GM18951 (cell line): Measurements from ENCODE around the gene SLC6A6.

Source experiments
- POLR2A ChIP-seq: IDR thresholded peaks from 4 replicates; pipeline ENCODE4 v1.6.1; 2011; ENCODE audit warnings: mild to moderate bottlenecking; ENCODE audit not compliant: insufficient read length, insufficient read depth; ENCODE audit errors: extremely low read depth
- in situ Hi-C: fragments of 300-500 bp; cut with MboI; formaldehyde crosslinking; loops from one replicate; pipeline ENCODE4 v1.12.0; 2022; ENCODE audit warnings: low sequenced_read_pairs, mixed read lengths, inconsistent platforms; ENCODE audit not compliant: unreplicated experiment

Gene SLC6A6

GRCh38 chr3:14423963-14424362 is 21.6 kb downstream of the SLC6A6 start:
- in situ Hi-C loops: no loop called here
- no peak for TF ChIP-seq POLR2A

GRCh38 chr3:14424711-14425580 is 22.5 kb downstream of the SLC6A6 start:
- in situ Hi-C loops: no loop called here
- no peak for TF ChIP-seq POLR2A

- TF ChIP-seq POLR2A: no peak
- in situ Hi-C loops: no loop called here
Measured at GRCh38 chr3:14425581-14426304, 23.3 kb downstream of the SLC6A6 start.

GRCh38 chr3:14426305-14426620 is 23.9 kb downstream of the SLC6A6 start:
- no peak for TF ChIP-seq POLR2A
- in situ Hi-C loops: no loop called here

- in situ Hi-C loops: no loop called here
- no peak for TF ChIP-seq POLR2A
Measured at GRCh38 chr3:14428087-14429033, 26.0 kb downstream of the SLC6A6 start.

- no peak for TF ChIP-seq POLR2A
- in situ Hi-C loops: no loop called here
Measured at GRCh38 chr3:14429237-14429636, 26.8 kb downstream of the SLC6A6 start.

GRCh38 chr3:14429640-14430039 is 27.2 kb downstream of the SLC6A6 start:
- TF ChIP-seq POLR2A: no peak
- in situ Hi-C loops: no loop called here

- in situ Hi-C loops: no loop called here
- TF ChIP-seq POLR2A: no peak
Measured at GRCh38 chr3:14430053-14430452, 27.6 kb downstream of the SLC6A6 start.

GRCh38 chr3:14430706-14431451 is 28.5 kb downstream of the SLC6A6 start:
- in situ Hi-C loops: no loop called here
- TF ChIP-seq POLR2A: no peak

GRCh38 chr3:14431452-14431916 is 29.1 kb downstream of the SLC6A6 start:
- no peak for TF ChIP-seq POLR2A
- in situ Hi-C loops: no loop called here

GRCh38 chr3:14431917-14432834 is 29.8 kb downstream of the SLC6A6 start:
- in situ Hi-C loops: no loop called here
- TF ChIP-seq POLR2A: peak; percentile 67

GRCh38 chr3:14433106-14433505 is 30.7 kb downstream of the SLC6A6 start:
- no peak for TF ChIP-seq POLR2A
- in situ Hi-C loops: no loop called here

GRCh38 chr3:14434126-14434497 is 31.7 kb downstream of the SLC6A6 start:
- no peak for TF ChIP-seq POLR2A
- in situ Hi-C loops: no loop called here
